ENCODE results near the gene EPC2. TPM values are rescaled to one million over a fixed set of nuclear protein-coding genes. Genes with fewer than 3 reads are reported as not detected.
A peak's percentile ranks its signal among the peaks of the same experiment; 100 is the strongest.

EPC2 gene
- total RNA-seq, 1 donor from 2014 or later: 51.2 TPM

DNA sequence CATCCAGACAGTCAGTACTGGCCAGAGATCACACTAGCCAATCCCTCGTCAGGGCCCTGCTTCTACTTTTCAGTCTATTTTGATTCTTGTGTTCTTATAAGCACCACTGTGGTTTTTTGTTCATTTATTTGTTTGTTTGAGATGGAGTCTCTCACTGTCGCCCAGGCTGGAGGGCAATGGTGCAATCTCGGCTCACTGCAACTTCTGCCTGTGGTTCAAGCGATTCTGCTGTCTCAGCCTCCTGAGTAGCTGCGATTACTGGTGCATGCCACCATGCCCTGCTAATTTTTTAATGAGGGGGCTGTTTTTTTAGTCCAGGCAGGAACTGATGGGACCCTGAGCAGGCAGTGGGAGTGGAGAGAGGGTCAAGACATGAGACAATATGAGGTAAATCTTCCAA lies 165.5 kb downstream of the EPC2 start:
- DNase-seq (ENCODE audit: low spot score): no peak

- DNase-seq (ENCODE audit: low spot score): peak; percentile 57
These were observed 167.8 kb downstream of the EPC2 start for GRCh38 chr2:148812306-148812705.

DNA sequence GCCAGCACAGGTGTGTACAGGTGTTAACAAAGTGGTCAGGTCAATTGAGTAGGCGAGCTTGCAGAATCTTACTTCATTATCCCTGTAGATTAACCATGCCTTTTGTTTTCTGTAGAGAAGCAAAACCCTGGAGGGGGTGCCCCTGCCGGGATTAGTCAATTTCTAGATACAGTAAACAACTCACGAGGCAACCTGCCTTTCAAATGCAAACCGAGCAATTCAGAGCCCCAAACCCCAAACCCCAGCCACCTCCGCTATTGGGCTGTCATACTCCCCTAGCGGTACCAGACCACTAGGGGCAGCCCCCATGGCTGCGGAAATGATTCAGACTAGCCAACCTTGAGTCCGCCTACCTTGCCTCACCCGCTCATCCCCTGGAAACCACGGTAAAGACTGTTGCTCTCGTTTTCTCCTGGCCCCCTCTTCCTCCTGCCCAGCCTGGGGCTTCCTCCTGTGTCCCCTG lies 169.1 kb downstream of the EPC2 start:
- no peak for DNase-seq (ENCODE audit: low spot score)

- no peak for DNase-seq (ENCODE audit: low spot score)
These were observed 169.8 kb downstream of the EPC2 start for GRCh38 chr2:148814143-148814859.

GRCh38 chr2:148814860-148815419 lies 170.4 kb downstream of the EPC2 start:
- peak; percentile 58 for DNase-seq (ENCODE audit: low spot score)

DNA sequence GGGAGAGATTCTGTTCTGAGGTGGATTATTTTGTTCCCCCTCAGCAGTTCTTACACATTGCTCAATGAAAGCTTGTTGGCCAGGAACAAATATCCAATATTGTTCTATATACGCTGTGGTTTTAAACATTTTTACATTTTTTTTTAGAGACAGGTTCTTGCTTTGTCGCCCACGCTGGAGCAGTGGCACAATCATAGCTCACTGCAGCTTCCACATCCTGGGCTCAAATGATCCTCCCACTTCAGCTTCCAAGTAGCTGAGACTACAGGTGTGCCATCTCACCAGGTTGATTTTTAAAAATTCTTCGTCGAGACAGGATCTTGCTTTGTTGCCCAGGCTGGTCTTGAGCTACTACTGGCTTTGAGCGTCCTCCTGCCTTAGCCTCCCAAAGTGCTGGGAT lies 171.6 kb downstream of the EPC2 start:
- DNase-seq (ENCODE audit: low spot score): no peak

DNA sequence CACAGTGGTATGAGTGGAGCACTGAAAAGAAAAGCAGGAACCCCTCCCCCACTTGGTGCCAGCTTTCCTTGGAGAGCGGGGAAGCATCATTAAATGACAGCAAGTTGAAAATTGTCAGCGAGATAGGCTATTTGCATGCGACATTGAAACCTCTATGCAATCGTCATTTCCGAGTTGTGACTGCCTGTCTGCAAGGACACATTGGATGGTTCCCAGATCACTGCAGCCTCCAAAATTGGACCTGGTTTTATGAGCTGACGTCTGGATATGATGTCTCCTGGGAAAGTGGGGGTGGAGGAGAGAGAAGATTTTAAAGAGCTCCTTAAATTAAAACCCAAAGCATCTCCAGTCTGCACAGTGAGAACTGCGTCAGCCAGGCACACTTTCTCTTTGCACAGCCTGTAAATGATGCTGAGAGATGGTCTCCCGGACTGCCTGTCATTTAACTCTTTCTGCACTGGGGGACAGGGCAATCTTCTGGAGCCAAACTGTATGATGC lies 172.7 kb downstream of the EPC2 start:
- DNase-seq (ENCODE audit: low spot score): no peak

DNA sequence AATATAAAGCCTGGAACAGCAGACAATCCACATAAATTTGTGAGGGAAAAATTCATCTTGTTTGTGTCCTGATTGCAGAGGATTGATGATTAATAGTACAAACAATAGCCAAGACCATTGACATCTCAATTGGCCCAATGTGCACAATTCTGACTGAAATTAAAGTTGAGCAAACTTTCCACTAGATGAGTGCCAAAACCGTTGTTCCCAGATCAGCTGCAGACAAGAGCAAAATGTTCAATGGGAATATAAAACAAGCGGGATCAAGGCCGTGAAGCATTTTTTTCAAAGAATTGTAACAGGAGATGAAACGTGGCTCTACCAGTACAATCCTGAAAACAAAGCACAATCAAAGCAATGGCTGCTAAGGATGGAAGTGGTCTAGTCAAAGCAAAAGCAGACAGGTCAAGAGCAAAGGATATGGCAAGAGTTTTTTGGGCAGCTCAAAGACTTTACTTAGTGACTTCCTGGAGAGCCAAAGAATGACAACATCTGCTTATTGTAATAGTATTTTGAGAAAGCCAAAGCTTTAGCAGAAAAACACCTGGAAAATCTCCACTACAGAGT lies 174.6 kb downstream of the EPC2 start:
- no peak for DNase-seq (ENCODE audit: low spot score)

- DNase-seq (ENCODE audit: low spot score): no peak
These were observed 179.6 kb downstream of the EPC2 start for GRCh38 chr2:148824190-148824589.

DNA sequence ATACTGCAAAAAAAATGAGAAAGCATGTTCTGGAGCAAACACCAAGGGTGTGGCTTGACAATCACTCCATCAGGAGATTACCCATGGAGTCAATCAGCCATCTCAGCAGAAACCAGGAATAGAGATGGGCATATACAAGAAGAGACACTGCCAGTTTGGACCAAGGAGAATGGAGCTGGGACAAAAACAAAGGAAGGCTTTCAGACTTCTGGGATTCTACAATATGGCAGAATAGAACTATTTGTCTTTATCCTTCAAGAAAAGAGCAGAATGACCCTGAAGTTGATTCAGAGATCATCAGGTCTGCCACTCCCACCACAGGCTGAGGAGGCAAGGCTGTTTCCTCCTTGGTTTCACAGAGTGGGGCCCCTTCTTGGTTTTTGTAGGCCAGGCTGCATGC lies 182.2 kb downstream of the EPC2 start:
- DNase-seq (ENCODE audit: low spot score): no peak

DNA sequence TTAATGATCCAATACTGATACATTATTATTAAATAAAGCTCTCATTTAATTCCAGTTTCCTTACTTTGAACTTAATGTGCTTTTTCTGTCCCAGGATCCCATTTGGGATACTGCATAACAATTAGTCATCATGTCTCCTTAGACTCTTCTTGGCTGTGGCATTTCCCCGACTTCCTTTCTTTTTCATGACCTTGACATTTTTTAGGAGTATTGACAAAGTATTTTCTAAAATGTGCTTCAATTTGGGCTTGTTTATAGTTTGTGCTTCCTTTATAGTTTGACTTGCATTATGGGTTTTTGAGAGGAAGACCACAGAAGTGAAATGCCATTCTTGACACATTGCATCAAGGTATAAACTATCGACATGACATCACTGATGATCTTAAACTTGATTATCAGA lies 184.4 kb downstream of the EPC2 start:
- no peak for DNase-seq (ENCODE audit: low spot score)

DNA sequence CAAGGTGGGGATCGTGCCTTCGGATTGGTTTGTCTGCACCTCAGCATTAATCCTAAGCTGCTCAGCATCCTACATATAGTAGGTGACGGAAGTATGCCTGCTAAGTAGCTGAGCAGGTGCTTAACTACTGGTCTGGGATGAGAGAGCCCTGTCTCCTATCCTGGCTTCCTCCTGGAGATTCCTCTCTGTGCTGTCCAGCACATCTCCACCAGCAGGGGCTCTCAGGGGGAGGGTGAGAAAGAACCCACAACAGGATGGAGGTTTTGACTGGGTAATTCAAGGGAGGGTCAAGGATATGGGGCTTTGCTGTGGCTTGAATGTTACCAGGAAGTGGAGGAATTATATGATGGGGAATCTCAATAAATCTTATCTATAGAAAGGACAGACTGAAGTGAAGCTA lies 185.1 kb downstream of the EPC2 start:
- no peak for DNase-seq (ENCODE audit: low spot score)

DNA sequence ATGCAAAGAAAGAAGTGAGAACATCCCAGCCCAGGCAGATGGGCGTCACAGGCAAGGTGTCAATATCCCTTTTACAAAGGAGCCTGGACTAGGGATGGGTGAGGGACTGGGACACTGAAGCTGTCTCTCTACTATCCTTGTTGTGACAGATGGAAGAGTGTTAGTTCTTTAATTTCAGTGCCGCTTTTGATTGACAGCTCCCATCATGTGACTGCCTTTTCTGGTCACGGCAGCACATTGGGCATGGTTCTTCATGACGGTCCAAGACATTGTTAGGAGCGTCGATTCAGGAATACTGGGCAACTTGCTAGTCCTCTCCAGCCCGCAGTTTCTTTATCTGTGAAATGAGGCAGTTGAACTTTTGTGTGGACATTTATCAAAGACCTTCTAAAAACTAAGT lies 188.1 kb downstream of the EPC2 start:
- no peak for DNase-seq (ENCODE audit: low spot score)

Other genes starting within 250 kb of the EPC2 start
- 14.3 TPM for gene KIF5C, start 230.5 kb downstream of the EPC2 start, total RNA-seq